Psoas muscle (tissue), 8 donors: ENCODE results near the gene APOB. TPM values are rescaled to one million over a fixed set of nuclear protein-coding genes. Genes with fewer than 3 reads are reported as not detected.

ENCODE experiments used
- ATAC-seq, 4 donors: fragments of 200-7000 bp; cut with Tn5 transposase; one replicate each; pipeline ENCODE4 v1.9.1; 2020; ENCODE audit warnings: moderate library complexity in 3 of 4, mild to moderate bottlenecking in 2 of 4
- DNase-seq, 2 donors: peaks; one replicate each; pipeline ENCODE4 v3.0.0-alpha.2; 2020
- H3K27ac ChIP-seq: fragments of 200-600 bp; one replicate; pipeline ENCODE4 v1.8.0; 2022
- H3K27me3 ChIP-seq, 3 donors: fragments of 200-600 bp in 1 of 3; one replicate each; pipeline versions ENCODE4 v1.6.1 to v1.8.0; 2013 to 2022; ENCODE audit warnings: low read length in 2 of 3, mild to moderate bottlenecking in 2 of 3, moderate library complexity in 1 of 3; ENCODE audit not compliant: insufficient read depth in 3 of 3
- H3K36me3 ChIP-seq, 2 donors: fragments of 200-600 bp in 1 of 2; one replicate each; pipeline versions ENCODE4 v1.6.1 to v1.8.0; 2013 to 2022; ENCODE audit warnings: low read depth in 1 of 2, mild to moderate bottlenecking in 1 of 2, moderate library complexity in 1 of 2; ENCODE audit not compliant: insufficient read depth in 1 of 2
- H3K4me1 ChIP-seq: fragments of 200-600 bp; one replicate; pipeline ENCODE4 v1.8.0; 2022
- H3K4me3 ChIP-seq: fragments of 200-600 bp; one replicate; pipeline ENCODE4 v1.8.0; 2022; ENCODE audit warnings: mild to moderate bottlenecking
- H3K9me3 ChIP-seq: fragments of 200-600 bp; one replicate; pipeline ENCODE4 v1.8.0; 2022
- CTCF ChIP-seq: fragments of 200-600 bp; IDR thresholded peaks from one replicate; pipeline ENCODE4 v1.8.0; 2022; ENCODE audit warnings: antibody characterized with exemption
- WGBS, 3 donors: extraction: QIAGEN DNeasy Blood & Tissue Kit; methylation state at CpG; one replicate each; pipeline versions ENCODE4 v1.1.6 to v1.1.7; 2013; 5-methylcytosine and 5-hydroxymethylcytosine counted together
- intact Hi-C, 2 donors: fragments of 100-400 bp; cut with DNase I; formaldehyde crosslinking; loops; one replicate each; pipeline versions ENCODE4 v1.11.0 to v1.14.2; 2022
- long read RNA-seq, 2 donors: library from polyadenylated mRNA; unstranded; transcript quantifications; one replicate each; pipeline ENCODE4 v2.0.0, GENCODE V29; 2021
- polyA plus RNA-seq, 3 donors: library from polyadenylated mRNA; stranded (reverse); fragments of 200-250 nt; gene quantifications; one replicate each; pipeline ENCODE4 v1.2.3, GENCODE V29; 2013
- total RNA-seq, 4 donors: library from RNA; stranded (reverse); fragmentation: NEBNext Ultra II Directional in 2 of 4; extraction: Animal tissue kit (Norgen Biotek cat#: 25700) in 2 of 4; gene quantifications; one replicate each; pipeline versions ENCODE4 v1.2.1 to v1.2.4, GENCODE V29; 2021 to 2023
- donor health status: healthy with polysubstance abuse.
- donor health status: DM: no; HTN: no; CAD: no; lungs with moderate emphysema.
- donor health status: Bipolar disorder and iron deficiency.
- donor health status: healthy.
- donor health status: DM: yes; HTN: yes; CAD: no.
- donor health status: DM: no; HTN: no; CAD: no.
- donor health status: DM: no; HTN: no; CAD: no.
- donor health status: DM: yes; HTN: yes; CAD: no.

Gene APOB, protein sequence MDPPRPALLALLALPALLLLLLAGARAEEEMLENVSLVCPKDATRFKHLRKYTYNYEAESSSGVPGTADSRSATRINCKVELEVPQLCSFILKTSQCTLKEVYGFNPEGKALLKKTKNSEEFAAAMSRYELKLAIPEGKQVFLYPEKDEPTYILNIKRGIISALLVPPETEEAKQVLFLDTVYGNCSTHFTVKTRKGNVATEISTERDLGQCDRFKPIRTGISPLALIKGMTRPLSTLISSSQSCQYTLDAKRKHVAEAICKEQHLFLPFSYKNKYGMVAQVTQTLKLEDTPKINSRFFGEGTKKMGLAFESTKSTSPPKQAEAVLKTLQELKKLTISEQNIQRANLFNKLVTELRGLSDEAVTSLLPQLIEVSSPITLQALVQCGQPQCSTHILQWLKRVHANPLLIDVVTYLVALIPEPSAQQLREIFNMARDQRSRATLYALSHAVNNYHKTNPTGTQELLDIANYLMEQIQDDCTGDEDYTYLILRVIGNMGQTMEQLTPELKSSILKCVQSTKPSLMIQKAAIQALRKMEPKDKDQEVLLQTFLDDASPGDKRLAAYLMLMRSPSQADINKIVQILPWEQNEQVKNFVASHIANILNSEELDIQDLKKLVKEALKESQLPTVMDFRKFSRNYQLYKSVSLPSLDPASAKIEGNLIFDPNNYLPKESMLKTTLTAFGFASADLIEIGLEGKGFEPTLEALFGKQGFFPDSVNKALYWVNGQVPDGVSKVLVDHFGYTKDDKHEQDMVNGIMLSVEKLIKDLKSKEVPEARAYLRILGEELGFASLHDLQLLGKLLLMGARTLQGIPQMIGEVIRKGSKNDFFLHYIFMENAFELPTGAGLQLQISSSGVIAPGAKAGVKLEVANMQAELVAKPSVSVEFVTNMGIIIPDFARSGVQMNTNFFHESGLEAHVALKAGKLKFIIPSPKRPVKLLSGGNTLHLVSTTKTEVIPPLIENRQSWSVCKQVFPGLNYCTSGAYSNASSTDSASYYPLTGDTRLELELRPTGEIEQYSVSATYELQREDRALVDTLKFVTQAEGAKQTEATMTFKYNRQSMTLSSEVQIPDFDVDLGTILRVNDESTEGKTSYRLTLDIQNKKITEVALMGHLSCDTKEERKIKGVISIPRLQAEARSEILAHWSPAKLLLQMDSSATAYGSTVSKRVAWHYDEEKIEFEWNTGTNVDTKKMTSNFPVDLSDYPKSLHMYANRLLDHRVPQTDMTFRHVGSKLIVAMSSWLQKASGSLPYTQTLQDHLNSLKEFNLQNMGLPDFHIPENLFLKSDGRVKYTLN (N-terminal part only)
- total RNA-seq (under 1 TPM; 0.34 to 0.64 (median 0.41) TPM), polyA plus RNA-seq (under 1 TPM; 0.03 to 0.34 (median 0.04) TPM)
- long read RNA-seq, donor 1: 0 reads
- long read RNA-seq, donor 2: 0 reads

- ATAC-seq (peak; percentile 39 to 71 (median 54)), DNase-seq (peak; percentile 16 to 55)
- Histone ChIP-seq H3K4me1 (peaks cover 7% of the 10 kb centered on the region), H3K9me3 (no peaks in the 10 kb centered on the region), H3K36me3 (no peaks in the 10 kb centered on the region), H3K27me3 (peaks cover 0 to 12% (median 2%) of the 10 kb centered on the region in 3 donors), H3K4me3 (peak within 1 kb of the TSS; percentile 51), H3K27ac (no peak within 1 kb of the TSS)
- WGBS, 3 donors: 22 to 24% (median 24%) methylated on average over 40 to 51 of the region's 51 CpGs
- no peak for TF ChIP-seq CTCF
- intact Hi-C loops: loop anchor here (2.0 to 10.0 kb wide), 4 partner anchors 73 to 379 kb away; partner anchors contain the start of gene GDF7 (in 1 of the 2)
Measured at GRCh38 chr2:21043744-21044532, at the start of gene APOB. Gene APOB (minus strand): TSS chr2:21044073. CDS start chr2:21043945, 128 bp downstream.

DNA sequence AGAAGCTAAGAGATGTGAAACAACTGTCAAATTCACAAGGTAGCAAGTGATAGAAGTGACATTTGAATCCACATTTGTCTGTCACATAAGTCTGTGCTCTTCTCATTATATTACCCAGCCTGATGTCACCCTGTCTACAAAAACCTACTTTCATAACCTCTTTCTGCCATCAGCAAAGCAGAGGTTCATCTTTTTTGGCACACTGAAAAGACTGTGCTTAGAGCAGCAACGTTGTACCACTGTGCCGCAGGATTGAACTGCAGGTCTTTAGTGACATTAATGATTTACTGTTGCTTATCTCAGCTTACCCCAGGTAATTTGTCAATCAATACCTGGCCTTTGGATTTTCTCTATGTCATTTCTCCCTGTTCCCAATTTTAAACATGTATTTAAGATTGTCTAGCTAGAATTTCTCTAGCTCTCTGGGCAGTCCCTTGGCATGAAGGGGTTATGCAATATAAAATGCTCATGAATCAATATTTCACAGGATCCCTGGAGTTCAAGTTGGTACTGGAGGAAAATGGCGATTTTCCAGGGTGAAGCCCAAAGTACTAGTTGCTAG, 48.5 kb upstream of the APOB start:
- H3K4me3 ChIP-seq: no peak overlapping the region
- TF ChIP-seq CTCF: no peak
- H3K27ac ChIP-seq: no peak overlapping the region
- 59 to 69% (median 65%) methylated on average over 3 of the region's 3 CpGs for WGBS, 3 donors
- ATAC-seq (no peak), DNase-seq (no peak)
- intact Hi-C loops: no loop called here
- H3K9me3 ChIP-seq: no peaks in the 10 kb centered on the region
- no peaks in the 10 kb centered on the region for H3K27me3 ChIP-seq
- H3K4me1 ChIP-seq: no peaks in the 10 kb centered on the region
- no peaks in the 10 kb centered on the region for H3K36me3 ChIP-seq

- H3K36me3 ChIP-seq: no peaks in the 10 kb centered on the region
Measured at GRCh38 chr2:21084401-21084800, 40.5 kb upstream of the APOB start.

More at GRCh38 chr2:21084401-21084800, 40.5 kb upstream of the APOB start:
- TF ChIP-seq CTCF: no peak
- 68 to 75% (median 70%) methylated on average over 4 of the region's 4 CpGs for WGBS, 3 donors
- no peak overlapping the region for H3K4me3 ChIP-seq
- DNase-seq: no peak
- H3K9me3 ChIP-seq: no peaks in the 10 kb centered on the region
- no peak for ATAC-seq
- no peaks in the 10 kb centered on the region for H3K27me3 ChIP-seq
- intact Hi-C loops: no loop called here
- H3K4me1 ChIP-seq: no peaks in the 10 kb centered on the region
- H3K27ac ChIP-seq: no peak overlapping the region
